ENCODE results near the gene SEPTIN7.

The SEPTIN7 gene

GRCh38 chr7:35768346-35768745, 32.5 kb upstream of the SEPTIN7 start:
- Histone ChIP-seq H3K27me3 (ENCODE audit: control insufficient read depth in 1 of 2, insufficient read depth in 2 of 2, low read length in 2 of 2) (no peaks in the 10 kb centered on the region), H3K9ac (ENCODE audit: low read length) (no peak overlapping the region), H3K4me1 (ENCODE audit: insufficient read depth, low read length) (no peaks in the 10 kb centered on the region), H3K9me3 (ENCODE audit: low read length) (no peaks in the 10 kb centered on the region), H3K36me3 (ENCODE audit: insufficient read depth, low read length) (no peaks in the 10 kb centered on the region), H3K27ac (ENCODE audit: low read depth, low read length) (no peak overlapping the region), H3K4me3 (ENCODE audit: low read depth in 1 of 2, low read length in 2 of 2) (no peak overlapping the region)

- H3K4me1 ChIP-seq (ENCODE audit: insufficient read depth, low read length), result no peaks in the 10 kb centered on the region
- no peaks in the 10 kb centered on the region for H3K9me3 ChIP-seq (ENCODE audit: low read length)
- H3K27ac ChIP-seq (ENCODE audit: low read depth, low read length), result no peak overlapping the region
- H3K27me3 ChIP-seq (ENCODE audit: control insufficient read depth in 1 of 2, insufficient read depth in 2 of 2, low read length in 2 of 2), result no peaks in the 10 kb centered on the region
- H3K36me3 ChIP-seq (ENCODE audit: insufficient read depth, low read length), result no peaks in the 10 kb centered on the region
- H3K4me3 ChIP-seq (ENCODE audit: low read depth in 1 of 2, low read length in 2 of 2), result no peak overlapping the region
- no peak overlapping the region for H3K9ac ChIP-seq (ENCODE audit: low read length)
Measured at GRCh38 chr7:35771776-35772175, 29.1 kb upstream of the SEPTIN7 start.

GRCh38 chr7:35773994-35774393, 26.9 kb upstream of the SEPTIN7 start:
- no peak overlapping the region for H3K27ac ChIP-seq (ENCODE audit: low read depth, low read length)
- H3K27me3 ChIP-seq (ENCODE audit: control insufficient read depth in 1 of 2, insufficient read depth in 2 of 2, low read length in 2 of 2), result no peaks in the 10 kb centered on the region
- no peak overlapping the region for H3K4me3 ChIP-seq (ENCODE audit: low read depth in 1 of 2, low read length in 2 of 2)
- H3K36me3 ChIP-seq (ENCODE audit: insufficient read depth, low read length), result no peaks in the 10 kb centered on the region
- H3K4me1 ChIP-seq (ENCODE audit: insufficient read depth, low read length), result no peaks in the 10 kb centered on the region
- H3K9ac ChIP-seq (ENCODE audit: low read length), result no peak overlapping the region
- no peaks in the 10 kb centered on the region for H3K9me3 ChIP-seq (ENCODE audit: low read length)

GRCh38 chr7:35776686-35777085, 24.2 kb upstream of the SEPTIN7 start:
- Histone ChIP-seq H3K9ac (ENCODE audit: low read length) (no peak overlapping the region), H3K36me3 (ENCODE audit: insufficient read depth, low read length) (no peaks in the 10 kb centered on the region), H3K4me3 (ENCODE audit: low read depth in 1 of 2, low read length in 2 of 2) (no peak overlapping the region), H3K9me3 (ENCODE audit: low read length) (no peaks in the 10 kb centered on the region), H3K27ac (ENCODE audit: low read depth, low read length) (no peak overlapping the region), H3K27me3 (ENCODE audit: control insufficient read depth in 1 of 2, insufficient read depth in 2 of 2, low read length in 2 of 2) (no peaks in the 10 kb centered on the region), H3K4me1 (ENCODE audit: insufficient read depth, low read length) (no peaks in the 10 kb centered on the region)

GRCh38 chr7:35777121-35777520, 23.7 kb upstream of the SEPTIN7 start:
- no peak overlapping the region for H3K4me3 ChIP-seq (ENCODE audit: low read depth in 1 of 2, low read length in 2 of 2)
- H3K9ac ChIP-seq (ENCODE audit: low read length), result no peak overlapping the region
- H3K27ac ChIP-seq (ENCODE audit: low read depth, low read length), result no peak overlapping the region
- H3K9me3 ChIP-seq (ENCODE audit: low read length), result no peaks in the 10 kb centered on the region
- H3K36me3 ChIP-seq (ENCODE audit: insufficient read depth, low read length), result no peaks in the 10 kb centered on the region
- H3K27me3 ChIP-seq (ENCODE audit: control insufficient read depth in 1 of 2, insufficient read depth in 2 of 2, low read length in 2 of 2), result no peaks in the 10 kb centered on the region
- no peaks in the 10 kb centered on the region for H3K4me1 ChIP-seq (ENCODE audit: insufficient read depth, low read length)

- Histone ChIP-seq H3K4me3 (ENCODE audit: low read depth in 1 of 2, low read length in 2 of 2) (no peak overlapping the region), H3K9me3 (ENCODE audit: low read length) (no peaks in the 10 kb centered on the region), H3K27me3 (ENCODE audit: control insufficient read depth in 1 of 2, insufficient read depth in 2 of 2, low read length in 2 of 2) (no peaks in the 10 kb centered on the region), H3K4me1 (ENCODE audit: insufficient read depth, low read length) (no peaks in the 10 kb centered on the region), H3K9ac (ENCODE audit: low read length) (no peak overlapping the region), H3K27ac (ENCODE audit: low read depth, low read length) (no peak overlapping the region), H3K36me3 (ENCODE audit: insufficient read depth, low read length) (no peaks in the 10 kb centered on the region)
Measured at GRCh38 chr7:35780070-35780469, 20.8 kb upstream of the SEPTIN7 start.

- no peak overlapping the region for H3K4me3 ChIP-seq (ENCODE audit: low read depth in 1 of 2, low read length in 2 of 2)
- no peak overlapping the region for H3K27ac ChIP-seq (ENCODE audit: low read depth, low read length)
- no peaks in the 10 kb centered on the region for H3K27me3 ChIP-seq (ENCODE audit: control insufficient read depth in 1 of 2, insufficient read depth in 2 of 2, low read length in 2 of 2)
- H3K4me1 ChIP-seq (ENCODE audit: insufficient read depth, low read length), result no peaks in the 10 kb centered on the region
- no peak overlapping the region for H3K9ac ChIP-seq (ENCODE audit: low read length)
- no peaks in the 10 kb centered on the region for H3K9me3 ChIP-seq (ENCODE audit: low read length)
- no peaks in the 10 kb centered on the region for H3K36me3 ChIP-seq (ENCODE audit: insufficient read depth, low read length)
Measured at GRCh38 chr7:35781200-35781701, 19.6 kb upstream of the SEPTIN7 start.

GRCh38 chr7:35781767-35782515, 18.9 kb upstream of the SEPTIN7 start:
- no peak overlapping the region for H3K4me3 ChIP-seq (ENCODE audit: low read depth in 1 of 2, low read length in 2 of 2)
- no peaks in the 10 kb centered on the region for H3K4me1 ChIP-seq (ENCODE audit: insufficient read depth, low read length)
- H3K27ac ChIP-seq (ENCODE audit: low read depth, low read length), result no peak overlapping the region
- H3K9me3 ChIP-seq (ENCODE audit: low read length), result no peaks in the 10 kb centered on the region
- H3K9ac ChIP-seq (ENCODE audit: low read length), result no peak overlapping the region
- no peaks in the 10 kb centered on the region for H3K36me3 ChIP-seq (ENCODE audit: insufficient read depth, low read length)
- no peaks in the 10 kb centered on the region for H3K27me3 ChIP-seq (ENCODE audit: control insufficient read depth in 1 of 2, insufficient read depth in 2 of 2, low read length in 2 of 2)

- H3K27me3 ChIP-seq (ENCODE audit: control insufficient read depth in 1 of 2, insufficient read depth in 2 of 2, low read length in 2 of 2), result no peaks in the 10 kb centered on the region
- no peaks in the 10 kb centered on the region for H3K36me3 ChIP-seq (ENCODE audit: insufficient read depth, low read length)
- no peaks in the 10 kb centered on the region for H3K4me1 ChIP-seq (ENCODE audit: insufficient read depth, low read length)
- no peaks in the 10 kb centered on the region for H3K9me3 ChIP-seq (ENCODE audit: low read length)
- H3K27ac ChIP-seq (ENCODE audit: low read depth, low read length), result no peak overlapping the region
- no peak overlapping the region for H3K4me3 ChIP-seq (ENCODE audit: low read depth in 1 of 2, low read length in 2 of 2)
- H3K9ac ChIP-seq (ENCODE audit: low read length), result no peak overlapping the region
Measured at GRCh38 chr7:35784332-35784731, 16.5 kb upstream of the SEPTIN7 start.

GRCh38 chr7:35785250-35785649, 15.6 kb upstream of the SEPTIN7 start:
- H3K27ac ChIP-seq (ENCODE audit: low read depth, low read length), result no peak overlapping the region
- no peak overlapping the region for H3K9ac ChIP-seq (ENCODE audit: low read length)
- H3K4me1 ChIP-seq (ENCODE audit: insufficient read depth, low read length), result no peaks in the 10 kb centered on the region
- H3K36me3 ChIP-seq (ENCODE audit: insufficient read depth, low read length), result no peaks in the 10 kb centered on the region
- H3K9me3 ChIP-seq (ENCODE audit: low read length), result no peaks in the 10 kb centered on the region
- H3K27me3 ChIP-seq (ENCODE audit: control insufficient read depth in 1 of 2, insufficient read depth in 2 of 2, low read length in 2 of 2), result no peaks in the 10 kb centered on the region
- H3K4me3 ChIP-seq (ENCODE audit: low read depth in 1 of 2, low read length in 2 of 2), result no peak overlapping the region

GRCh38 chr7:35787925-35788324, 12.9 kb upstream of the SEPTIN7 start:
- Histone ChIP-seq H3K36me3 (ENCODE audit: insufficient read depth, low read length) (no peaks in the 10 kb centered on the region), H3K4me3 (ENCODE audit: low read depth in 1 of 2, low read length in 2 of 2) (no peak overlapping the region), H3K27ac (ENCODE audit: low read depth, low read length) (no peak overlapping the region), H3K9ac (ENCODE audit: low read length) (no peak overlapping the region), H3K27me3 (ENCODE audit: control insufficient read depth in 1 of 2, insufficient read depth in 2 of 2, low read length in 2 of 2) (no peaks in the 10 kb centered on the region), H3K4me1 (ENCODE audit: insufficient read depth, low read length) (no peaks in the 10 kb centered on the region), H3K9me3 (ENCODE audit: low read length) (no peaks in the 10 kb centered on the region)

- Histone ChIP-seq H3K9me3 (ENCODE audit: low read length) (no peaks in the 10 kb centered on the region), H3K4me1 (ENCODE audit: insufficient read depth, low read length) (no peaks in the 10 kb centered on the region), H3K9ac (ENCODE audit: low read length) (no peak overlapping the region), H3K27ac (ENCODE audit: low read depth, low read length) (no peak overlapping the region), H3K4me3 (ENCODE audit: low read depth in 1 of 2, low read length in 2 of 2) (no peak overlapping the region), H3K27me3 (ENCODE audit: control insufficient read depth in 1 of 2, insufficient read depth in 2 of 2, low read length in 2 of 2) (no peaks in the 10 kb centered on the region), H3K36me3 (ENCODE audit: insufficient read depth, low read length) (no peaks in the 10 kb centered on the region)
Measured at GRCh38 chr7:35792472-35792871, 8.4 kb upstream of the SEPTIN7 start.

All from muscle layer of colon (tissue), 2 donors.